T-helper 1 cell (primary cell): ENCODE data around the gene ATAD3C.
A peak's percentile ranks its signal among the peaks of the same experiment; 100 is the strongest.
"Not testable (repeated sequence)": the region's sequence is repeated elsewhere in the genome, so short reads cannot be mapped to it uniquely, and the experiment has no call there.

Source experiments
- DNase-seq, 5 donors: peaks; one replicate each; pipeline ENCODE4 v3.0.0-alpha.2; 2012 to 2020

ATAD3C gene

GRCh38 chr1:1508775-1509464, 59.4 kb downstream of the ATAD3C start:
- not testable (repeated sequence) for DNase-seq

GRCh38 chr1:1509465-1509850, 60.0 kb downstream of the ATAD3C start:
- not testable (repeated sequence) for DNase-seq

GRCh38 chr1:1510912-1511532, 61.5 kb downstream of the ATAD3C start:
- no peak for DNase-seq

GRCh38 chr1:1511533-1512285, 62.2 kb downstream of the ATAD3C start, which contains the start of gene ATAD3A:
Gene ATAD3A, plus strand, starts transcription at chr1:1512162. Its CDS starts 107 bp downstream, at chr1:1512269.
- DNase-seq: peak; percentile 90 to 98 (median 93)

GRCh38 chr1:1512425-1512824, 62.9 kb downstream of the ATAD3C start:
- DNase-seq: peak in 1 of 5 donors; percentile 23

GRCh38 chr1:1513675-1514074, 64.2 kb downstream of the ATAD3C start:
- not testable (repeated sequence) for DNase-seq

GRCh38 chr1:1514376-1514775, 64.9 kb downstream of the ATAD3C start:
- DNase-seq: not testable (repeated sequence)

GRCh38 chr1:1516923-1517322, 67.4 kb downstream of the ATAD3C start:
- not testable (repeated sequence) for DNase-seq

GRCh38 chr1:1517973-1518620, 68.6 kb downstream of the ATAD3C start:
- DNase-seq: no peak

GRCh38 chr1:1518621-1519007, 69.1 kb downstream of the ATAD3C start:
- not testable (repeated sequence) for DNase-seq
